Esophagus squamous epithelium (tissue), 4 donors: ENCODE measurements around the gene MSH3.

Source experiments
- CTCF ChIP-seq, 6 experiments: fragments of 450-650 bp in 4 of 6; fragments of 200-600 bp in 2 of 6; sonication (generic) in 2 of 6; IDR thresholded peaks; one replicate each; pipeline ENCODE4 v1.5.1; 2016 to 2019; ENCODE audit warnings: antibody characterized with exemption in 6 of 6, mild to moderate bottlenecking in 4 of 6, moderate library complexity in 4 of 6
- POLR2A ChIP-seq, 4 donors: fragments of 450-650 bp; IDR thresholded peaks; one replicate each; pipeline ENCODE4 v1.6.1; 2017; ENCODE audit warnings: antibody characterized with exemption in 4 of 4, mild to moderate bottlenecking in 4 of 4, moderate library complexity in 3 of 4

DNA sequence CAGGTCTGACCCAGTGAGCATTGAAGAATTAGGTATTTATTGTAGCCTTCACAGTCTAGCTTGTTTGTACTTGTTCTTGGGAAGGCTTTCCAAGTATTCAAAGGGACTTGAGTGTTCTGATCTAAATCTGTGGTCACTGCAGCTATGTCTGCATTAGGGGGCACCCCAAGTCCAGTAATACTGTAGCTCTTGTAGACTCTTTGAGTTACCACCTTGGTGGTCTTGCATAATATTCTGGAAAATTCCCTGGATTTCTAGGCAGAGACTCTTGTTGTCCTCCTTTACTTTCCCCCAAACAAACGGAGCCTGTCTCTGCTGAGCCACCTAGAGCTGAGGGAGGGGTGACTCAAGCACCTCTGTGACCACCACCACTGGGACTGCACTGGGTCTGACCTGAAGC, 149.9 kb downstream of the MSH3 start:
- no peak for TF ChIP-seq POLR2A (IDR thresholded peaks at IDR 0.05)
- no peak for TF ChIP-seq CTCF (IDR thresholded peaks at IDR 0.05)
